Measurements from ENCODE around the gene PI4KA.

Gene PI4KA

DNA sequence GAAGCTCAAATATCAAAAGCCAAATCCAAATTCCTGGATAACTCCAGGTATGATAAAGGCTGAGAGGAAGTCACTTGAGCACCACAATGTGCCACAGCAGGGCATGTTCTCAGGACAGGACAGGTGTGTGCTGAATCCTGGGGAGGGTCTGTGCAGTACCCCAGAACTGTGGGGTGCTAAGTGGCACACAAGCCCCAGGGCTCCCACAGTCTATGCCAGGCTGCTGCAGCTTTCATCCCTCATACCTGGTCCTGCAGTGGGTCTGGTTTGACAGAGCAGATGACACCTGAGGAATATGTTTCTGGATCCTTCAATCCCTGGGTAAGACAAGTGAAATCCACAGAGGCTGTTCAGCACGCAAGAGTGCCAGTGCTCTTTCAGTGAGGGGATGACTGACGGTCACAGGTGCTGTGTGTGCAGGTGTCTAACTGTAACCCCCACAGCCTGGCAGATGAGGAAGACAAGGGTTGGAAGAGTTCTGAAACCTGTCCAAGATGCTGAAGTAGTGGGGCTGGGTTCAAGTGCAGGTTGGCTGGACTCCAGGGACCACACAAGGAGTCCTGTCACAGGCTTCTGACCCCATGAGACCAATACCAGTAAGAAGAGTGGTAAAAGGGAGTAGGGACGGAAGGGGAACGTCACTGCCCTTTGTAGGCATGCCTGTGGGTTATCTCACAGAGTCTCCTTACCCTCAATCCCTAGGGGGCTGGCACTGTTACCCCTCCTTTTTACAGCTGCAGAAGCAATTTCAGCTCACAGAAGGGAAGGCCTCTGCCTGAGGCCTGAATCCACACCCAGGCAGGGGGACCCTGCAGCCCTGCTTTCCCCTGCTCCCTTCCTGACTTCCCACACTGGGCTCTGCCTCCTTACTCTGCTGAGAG lies 70.6 kb downstream of the PI4KA start (continued):
- TF ChIP-seq, protein P1, sequence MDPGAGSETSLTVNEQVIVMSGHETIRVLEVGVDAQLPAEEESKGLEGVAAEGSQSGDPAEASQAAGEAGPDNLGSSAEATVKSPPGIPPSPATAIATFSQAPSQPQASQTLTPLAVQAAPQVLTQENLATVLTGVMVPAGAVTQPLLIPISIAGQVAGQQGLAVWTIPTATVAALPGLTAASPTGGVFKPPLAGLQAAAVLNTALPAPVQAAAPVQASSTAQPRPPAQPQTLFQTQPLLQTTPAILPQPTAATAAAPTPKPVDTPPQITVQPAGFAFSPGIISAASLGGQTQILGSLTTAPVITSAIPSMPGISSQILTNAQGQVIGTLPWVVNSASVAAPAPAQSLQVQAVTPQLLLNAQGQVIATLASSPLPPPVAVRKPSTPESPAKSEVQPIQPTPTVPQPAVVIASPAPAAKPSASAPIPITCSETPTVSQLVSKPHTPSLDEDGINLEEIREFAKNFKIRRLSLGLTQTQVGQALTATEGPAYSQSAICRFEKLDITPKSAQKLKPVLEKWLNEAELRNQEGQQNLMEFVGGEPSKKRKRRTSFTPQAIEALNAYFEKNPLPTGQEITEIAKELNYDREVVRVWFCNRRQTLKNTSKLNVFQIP (CRISPR knock-in tag; IDR thresholded peaks at IDR 0.05; ENCODE audit: borderline replicate concordance, low read depth), result no peak

DNA sequence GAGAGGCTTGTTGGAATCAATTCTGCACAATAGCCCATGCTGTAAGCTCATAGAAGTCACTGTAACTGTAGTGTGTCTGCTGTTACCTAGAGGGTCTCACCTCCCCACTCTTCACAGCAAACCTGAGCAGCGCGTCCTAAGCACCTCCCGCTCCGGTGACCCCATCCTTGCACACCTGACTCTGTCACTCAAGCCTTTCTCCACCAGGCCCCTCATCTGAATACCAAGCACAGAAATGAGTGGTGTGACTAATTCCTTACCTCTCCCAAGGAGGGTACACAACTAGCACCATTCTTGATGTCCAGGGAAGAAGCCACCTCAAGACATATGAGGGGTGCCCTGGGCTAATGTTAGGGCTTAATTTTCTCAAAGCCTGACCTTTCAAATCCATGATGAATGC lies 71.4 kb downstream of the PI4KA start:
- TF ChIP-seq, protein P1 (CRISPR knock-in tag; IDR thresholded peaks at IDR 0.05; ENCODE audit: borderline replicate concordance, low read depth), result no peak

DNA sequence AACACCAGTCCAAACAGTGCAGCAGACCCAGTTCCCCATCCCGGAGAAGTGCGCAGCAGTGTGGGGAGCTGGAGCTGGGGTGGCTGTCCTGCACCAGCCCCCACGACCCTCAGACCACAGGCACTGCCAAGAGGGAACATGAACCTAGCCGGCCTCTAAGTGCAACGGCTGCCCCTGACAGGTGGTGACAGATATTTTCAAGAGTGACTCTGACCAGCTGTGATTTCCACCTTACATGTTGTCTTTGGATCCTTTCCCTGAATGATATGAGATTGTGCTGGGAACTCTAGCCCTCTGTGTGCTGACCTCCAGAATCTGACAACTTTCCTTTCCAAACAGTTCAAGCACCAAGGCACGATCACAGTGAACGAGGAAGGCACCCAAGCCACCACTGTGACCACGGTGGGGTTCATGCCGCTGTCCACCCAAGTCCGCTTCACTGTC lies 72.1 kb downstream of the PI4KA start:
- no peak for ATAC-seq
- TF ChIP-seq ESRRG (CRISPR knock-in tag; IDR thresholded peaks at IDR 0.05) (no peak), PPARA (CRISPR knock-in tag; IDR thresholded peaks at IDR 0.05; ENCODE audit: borderline replicate concordance) (no peak), CSDC2 (CRISPR knock-in tag; IDR thresholded peaks at IDR 0.05) (no peak), ZFP30 (CRISPR knock-in tag; IDR thresholded peaks at IDR 0.05) (no peak), ZNF70 (CRISPR knock-in tag; IDR thresholded peaks at IDR 0.05) (no peak), ARNTL (CRISPR knock-in tag; IDR thresholded peaks at IDR 0.05; ENCODE audit: borderline replicate concordance, low read depth) (no peak)
- TF ChIP-seq, protein P2, sequence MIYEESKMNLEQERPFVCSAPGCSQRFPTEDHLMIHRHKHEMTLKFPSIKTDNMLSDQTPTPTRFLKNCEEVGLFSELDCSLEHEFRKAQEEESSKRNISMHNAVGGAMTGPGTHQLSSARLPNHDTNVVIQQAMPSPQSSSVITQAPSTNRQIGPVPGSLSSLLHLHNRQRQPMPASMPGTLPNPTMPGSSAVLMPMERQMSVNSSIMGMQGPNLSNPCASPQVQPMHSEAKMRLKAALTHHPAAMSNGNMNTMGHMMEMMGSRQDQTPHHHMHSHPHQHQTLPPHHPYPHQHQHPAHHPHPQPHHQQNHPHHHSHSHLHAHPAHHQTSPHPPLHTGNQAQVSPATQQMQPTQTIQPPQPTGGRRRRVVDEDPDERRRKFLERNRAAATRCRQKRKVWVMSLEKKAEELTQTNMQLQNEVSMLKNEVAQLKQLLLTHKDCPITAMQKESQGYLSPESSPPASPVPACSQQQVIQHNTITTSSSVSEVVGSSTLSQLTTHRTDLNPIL (CRISPR knock-in tag; IDR thresholded peaks at IDR 0.05; ENCODE audit: low read depth), result no peak

More for the DNA sequence above, 71.4 kb downstream of the PI4KA start:
- ATAC-seq, result no peak

DNA sequence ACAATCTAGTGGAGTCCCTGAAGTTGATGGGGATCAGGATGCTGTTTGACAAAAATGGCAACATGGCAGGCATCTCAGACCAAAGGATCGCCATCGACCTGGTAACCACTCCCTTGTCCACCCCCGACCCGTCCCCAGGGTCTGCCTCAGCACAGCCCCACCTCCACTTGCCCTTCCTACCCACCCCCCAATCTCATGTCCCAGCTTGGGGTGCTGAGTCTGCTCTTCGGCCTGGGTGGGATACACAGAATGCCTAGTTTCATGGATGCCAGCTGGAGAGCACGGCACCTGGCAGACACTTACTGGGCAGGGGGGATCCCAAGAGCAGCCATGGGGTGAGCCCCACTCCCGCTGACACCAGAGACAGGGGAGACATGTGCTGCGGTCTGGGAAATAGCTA lies 72.6 kb downstream of the PI4KA start:
- no peak for ATAC-seq
- TF ChIP-seq, protein P3, sequence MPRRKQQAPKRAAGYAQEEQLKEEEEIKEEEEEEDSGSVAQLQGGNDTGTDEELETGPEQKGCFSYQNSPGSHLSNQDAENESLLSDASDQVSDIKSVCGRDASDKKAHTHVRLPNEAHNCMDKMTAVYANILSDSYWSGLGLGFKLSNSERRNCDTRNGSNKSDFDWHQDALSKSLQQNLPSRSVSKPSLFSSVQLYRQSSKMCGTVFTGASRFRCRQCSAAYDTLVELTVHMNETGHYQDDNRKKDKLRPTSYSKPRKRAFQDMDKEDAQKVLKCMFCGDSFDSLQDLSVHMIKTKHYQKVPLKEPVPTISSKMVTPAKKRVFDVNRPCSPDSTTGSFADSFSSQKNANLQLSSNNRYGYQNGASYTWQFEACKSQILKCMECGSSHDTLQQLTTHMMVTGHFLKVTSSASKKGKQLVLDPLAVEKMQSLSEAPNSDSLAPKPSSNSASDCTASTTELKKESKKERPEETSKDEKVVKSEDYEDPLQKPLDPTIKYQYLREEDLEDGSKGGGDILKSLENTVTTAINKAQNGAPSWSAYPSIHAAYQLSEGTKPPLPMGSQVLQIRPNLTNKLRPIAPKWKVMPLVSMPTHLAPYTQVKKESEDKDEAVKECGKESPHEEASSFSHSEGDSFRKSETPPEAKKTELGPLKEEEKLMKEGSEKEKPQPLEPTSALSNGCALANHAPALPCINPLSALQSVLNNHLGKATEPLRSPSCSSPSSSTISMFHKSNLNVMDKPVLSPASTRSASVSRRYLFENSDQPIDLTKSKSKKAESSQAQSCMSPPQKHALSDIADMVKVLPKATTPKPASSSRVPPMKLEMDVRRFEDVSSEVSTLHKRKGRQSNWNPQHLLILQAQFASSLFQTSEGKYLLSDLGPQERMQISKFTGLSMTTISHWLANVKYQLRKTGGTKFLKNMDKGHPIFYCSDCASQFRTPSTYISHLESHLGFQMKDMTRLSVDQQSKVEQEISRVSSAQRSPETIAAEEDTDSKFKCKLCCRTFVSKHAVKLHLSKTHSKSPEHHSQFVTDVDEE (CRISPR knock-in tag; IDR thresholded peaks at IDR 0.05), result no peak
- TF ChIP-seq ESRRG (CRISPR knock-in tag; IDR thresholded peaks at IDR 0.05), result no peak
- TF ChIP-seq ZFP30 (CRISPR knock-in tag; IDR thresholded peaks at IDR 0.05), result no peak
- TF ChIP-seq, protein P2 (CRISPR knock-in tag; IDR thresholded peaks at IDR 0.05; ENCODE audit: low read depth), result no peak
- TF ChIP-seq ZNF565 (CRISPR knock-in tag; conservative IDR thresholded peaks at IDR 0.05; ENCODE audit: low read depth), result no peak
- no peak for TF ChIP-seq ZNF70 (CRISPR knock-in tag; IDR thresholded peaks at IDR 0.05)
- no peak for TF ChIP-seq ZFP3 (CRISPR knock-in tag; IDR thresholded peaks at IDR 0.05)
- no peak for TF ChIP-seq ZNF8 (CRISPR knock-in tag; IDR thresholded peaks at IDR 0.05)
- no peak for TF ChIP-seq TOX (CRISPR knock-in tag; IDR thresholded peaks at IDR 0.05; ENCODE audit: borderline replicate concordance)
- no peak for TF ChIP-seq PPARA (CRISPR knock-in tag; IDR thresholded peaks at IDR 0.05; ENCODE audit: borderline replicate concordance)
- no peak for TF ChIP-seq ISL1 (CRISPR knock-in tag; IDR thresholded peaks at IDR 0.05)
- no peak for TF ChIP-seq RARB (CRISPR knock-in tag; IDR thresholded peaks at IDR 0.05)
- no peak for TF ChIP-seq TCF4 (CRISPR knock-in tag; IDR thresholded peaks at IDR 0.05; ENCODE audit: borderline replicate concordance)
- TF ChIP-seq, protein P4, sequence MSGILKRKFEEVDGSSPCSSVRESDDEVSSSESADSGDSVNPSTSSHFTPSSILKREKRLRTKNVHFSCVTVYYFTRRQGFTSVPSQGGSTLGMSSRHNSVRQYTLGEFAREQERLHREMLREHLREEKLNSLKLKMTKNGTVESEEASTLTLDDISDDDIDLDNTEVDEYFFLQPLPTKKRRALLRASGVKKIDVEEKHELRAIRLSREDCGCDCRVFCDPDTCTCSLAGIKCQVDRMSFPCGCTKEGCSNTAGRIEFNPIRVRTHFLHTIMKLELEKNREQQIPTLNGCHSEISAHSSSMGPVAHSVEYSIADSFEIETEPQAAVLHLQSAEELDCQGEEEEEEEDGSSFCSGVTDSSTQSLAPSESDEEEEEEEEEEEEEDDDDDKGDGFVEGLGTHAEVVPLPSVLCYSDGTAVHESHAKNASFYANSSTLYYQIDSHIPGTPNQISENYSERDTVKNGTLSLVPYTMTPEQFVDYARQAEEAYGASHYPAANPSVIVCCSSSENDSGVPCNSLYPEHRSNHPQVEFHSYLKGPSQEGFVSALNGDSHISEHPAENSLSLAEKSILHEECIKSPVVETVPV (CRISPR knock-in tag; IDR thresholded peaks at IDR 0.05), result no peak
- TF ChIP-seq OSR1 (CRISPR knock-in tag; IDR thresholded peaks at IDR 0.05), result no peak
- TF ChIP-seq CSDC2 (CRISPR knock-in tag; IDR thresholded peaks at IDR 0.05), result no peak
- TF ChIP-seq, protein P1 (CRISPR knock-in tag; IDR thresholded peaks at IDR 0.05; ENCODE audit: borderline replicate concordance, low read depth), result no peak

All from SK-N-SH treated with all-trans-retinoic acid at 6 μM for 48 hours (cell line).